NCI-H2029 treated with DMSO at 0.1 percent for 48 hours (cell line): ENCODE data around the gene PRF1.

ENCODE experiments used
- DNase-seq: peaks from one replicate; lab custom pipeline; 2025; lab: John Stamatoyannopoulos, UW

Gene PRF1

DNA sequence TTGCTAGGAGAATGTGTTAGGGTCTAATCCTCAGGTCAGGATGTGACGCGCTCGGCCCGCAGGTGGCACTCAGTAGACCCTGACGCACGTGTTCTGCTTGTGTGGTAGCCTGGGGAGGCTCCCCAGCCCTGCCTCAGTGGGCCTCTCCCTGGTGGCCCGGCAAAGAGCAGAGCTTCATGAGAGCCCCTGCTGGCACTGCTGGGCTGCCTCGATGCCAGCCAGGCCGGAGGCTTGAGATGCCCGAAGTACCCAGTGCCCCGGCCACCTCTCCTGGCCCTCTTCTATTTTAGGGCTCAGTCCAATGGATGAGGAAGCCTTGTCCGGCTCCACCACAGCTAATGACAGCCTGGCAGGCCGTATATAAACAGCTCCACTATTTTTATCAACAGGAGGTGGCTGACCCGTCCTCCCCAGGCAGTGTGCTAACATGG is 42.0 kb downstream of the PRF1 start:
- DNase-seq, result no peak

DNA sequence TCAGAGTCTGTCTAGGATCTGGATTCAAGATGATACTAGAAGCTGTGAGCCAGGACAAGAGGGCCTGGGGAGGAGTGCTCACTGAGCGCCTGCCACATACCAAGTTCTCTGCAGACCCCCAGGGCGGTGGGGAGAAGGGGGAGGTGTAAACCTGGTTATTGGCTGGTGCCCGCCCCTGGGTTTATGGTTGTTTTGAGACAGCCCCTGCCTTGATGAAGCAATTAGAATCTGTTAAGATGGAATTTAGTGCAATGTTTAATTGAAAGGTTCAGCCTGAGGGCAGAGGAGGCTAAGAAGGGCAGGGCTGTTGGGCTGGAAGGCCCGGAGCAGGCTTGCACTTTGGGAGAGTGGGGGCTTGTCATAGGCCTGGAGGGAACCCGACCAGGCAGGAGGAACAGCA is 42.7 kb downstream of the PRF1 start:
- DNase-seq, result no peak

DNA sequence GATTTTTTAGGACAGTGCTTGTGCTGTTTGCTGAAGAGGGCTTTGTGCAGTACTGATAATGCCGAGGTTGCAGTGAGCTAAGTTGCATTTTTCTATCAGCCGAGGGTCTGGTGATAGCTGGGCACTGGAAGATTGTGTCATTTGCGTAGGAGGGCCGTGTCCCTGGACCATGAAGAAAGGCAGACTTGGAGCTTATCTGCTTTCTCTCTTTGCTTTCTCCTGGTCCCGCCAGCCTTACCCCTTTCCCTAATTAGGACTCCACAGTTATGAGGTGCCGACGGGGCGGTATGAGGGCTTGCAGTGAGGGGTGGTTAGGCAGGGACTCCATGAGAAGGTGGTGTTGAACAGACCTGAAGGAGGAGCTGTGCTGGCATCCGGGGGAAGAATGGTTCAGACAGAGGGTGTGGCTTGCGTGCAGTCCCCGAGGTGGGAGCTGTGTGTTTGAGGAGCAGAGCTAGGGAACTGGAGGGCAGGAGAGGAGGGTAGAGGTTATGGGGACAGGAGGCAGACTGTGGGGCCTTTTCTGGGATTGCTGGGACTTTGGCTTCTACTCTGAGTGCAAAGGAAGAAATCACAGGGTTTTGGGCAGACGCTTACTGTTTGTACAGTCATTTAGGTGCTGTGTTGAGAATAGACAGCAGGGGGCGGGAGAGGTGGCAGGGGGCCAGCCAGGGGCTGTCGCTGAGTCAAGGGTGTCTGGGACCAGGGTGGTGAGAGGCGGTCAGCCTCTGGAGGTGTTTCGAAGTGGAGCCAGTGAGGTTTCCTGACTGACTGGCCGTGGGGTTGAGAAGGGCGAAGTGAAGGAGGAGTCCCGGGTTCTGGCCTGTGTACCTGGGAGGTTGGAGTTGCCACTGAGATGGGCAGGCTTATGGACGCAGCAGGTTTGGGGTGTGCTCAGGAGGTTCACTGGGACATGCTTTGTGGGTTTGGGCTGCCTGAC is 43.4 kb downstream of the PRF1 start:
- DNase-seq, result no peak

DNA sequence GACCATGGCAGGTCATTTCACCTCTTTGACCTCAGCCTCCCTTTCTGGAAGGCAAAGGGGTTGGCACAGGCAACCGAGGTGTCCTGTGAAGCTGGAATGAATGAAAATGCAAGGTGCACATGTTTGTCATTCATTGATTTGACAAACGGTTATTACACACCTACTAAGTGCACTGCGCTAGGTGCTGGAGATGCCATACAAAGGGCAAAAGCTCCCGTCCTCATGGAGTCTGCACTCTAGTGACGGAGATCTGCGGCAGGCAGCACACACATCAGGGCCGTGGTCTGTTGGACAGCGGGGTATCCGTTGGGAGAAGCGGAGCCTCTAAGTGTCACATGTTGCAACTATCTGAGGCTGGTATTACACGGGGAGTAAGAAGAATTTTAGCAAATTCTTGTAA is 44.2 kb downstream of the PRF1 start:
- DNase-seq, result no peak

DNA sequence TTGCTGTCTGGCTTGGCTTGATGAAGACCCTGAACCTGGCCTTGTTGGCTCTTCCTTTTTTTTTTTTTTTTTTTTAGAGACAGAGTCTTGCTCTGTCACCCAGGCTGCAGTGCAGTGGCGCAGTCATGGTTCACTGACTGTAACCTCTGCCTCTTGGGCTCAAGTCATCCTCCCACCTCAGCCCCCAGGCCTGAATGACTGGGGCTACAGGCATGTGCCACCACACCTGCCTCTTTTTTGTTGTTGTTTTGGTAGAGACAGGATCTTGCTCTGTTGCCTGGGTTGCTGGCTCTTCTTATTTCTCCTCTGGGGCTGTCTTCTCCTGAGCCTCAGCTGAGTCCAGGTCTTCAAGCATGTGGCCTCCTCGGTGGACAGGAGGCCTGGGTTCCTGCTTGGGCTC is 44.7 kb downstream of the PRF1 start:
- DNase-seq, result no peak

DNA sequence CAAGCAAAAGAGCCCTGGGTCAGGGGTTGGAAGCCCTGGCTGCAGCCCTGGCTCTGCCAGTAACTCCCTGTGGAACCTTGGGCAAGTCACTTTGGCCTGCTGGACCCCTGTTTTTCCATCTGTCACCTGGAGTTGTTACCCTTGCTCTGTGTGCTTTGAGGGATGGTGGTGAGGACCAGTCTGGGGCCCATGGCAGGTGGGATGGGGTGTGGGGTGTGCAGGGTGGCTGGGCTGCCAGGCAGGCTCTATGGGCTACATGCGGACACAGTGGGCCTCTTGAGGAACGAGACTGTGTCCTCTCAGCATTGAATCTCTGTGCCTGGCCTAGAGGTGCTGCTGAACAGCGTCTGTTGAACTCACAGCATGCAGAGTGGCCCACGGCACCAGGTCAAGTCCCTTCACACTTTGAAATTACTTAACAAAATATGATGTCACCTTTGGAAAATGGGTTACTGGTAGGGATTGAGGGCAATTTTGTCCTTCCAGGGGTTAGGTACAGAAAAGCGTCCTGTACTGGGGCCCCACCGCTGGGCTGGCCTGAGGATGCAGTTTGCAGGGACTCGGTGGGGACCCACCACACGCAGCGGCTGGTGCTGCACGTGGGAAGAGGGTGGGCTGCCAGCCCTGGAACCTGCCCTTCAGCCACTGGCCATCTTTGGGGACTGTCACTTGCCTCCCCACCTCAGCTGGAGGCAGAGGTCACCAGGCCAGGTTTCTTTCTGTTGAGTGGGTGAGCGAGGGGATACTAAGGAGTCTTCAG is 45.3 kb downstream of the PRF1 start:
- DNase-seq, result no peak

DNA sequence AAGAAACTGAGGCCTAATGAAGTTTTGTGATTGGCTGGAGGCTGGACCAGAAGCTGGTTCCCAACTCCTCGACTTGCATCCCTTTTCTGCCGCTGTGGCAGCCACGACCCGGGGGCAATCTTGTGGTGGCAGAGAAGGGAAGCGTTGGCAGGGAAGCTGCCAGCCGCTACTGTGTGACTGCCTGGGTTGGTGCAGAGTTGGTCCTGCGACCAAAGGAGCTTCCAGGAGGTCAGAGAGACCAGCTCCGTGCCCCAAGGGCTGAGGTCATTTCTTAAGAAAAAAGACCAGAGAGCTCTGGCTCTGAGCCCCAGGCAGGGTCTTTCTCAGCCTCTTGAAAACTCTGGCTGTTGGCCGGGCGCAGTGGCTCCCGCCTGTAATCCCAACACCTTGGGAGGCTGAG is 47.2 kb downstream of the PRF1 start:
- no peak for DNase-seq

DNA sequence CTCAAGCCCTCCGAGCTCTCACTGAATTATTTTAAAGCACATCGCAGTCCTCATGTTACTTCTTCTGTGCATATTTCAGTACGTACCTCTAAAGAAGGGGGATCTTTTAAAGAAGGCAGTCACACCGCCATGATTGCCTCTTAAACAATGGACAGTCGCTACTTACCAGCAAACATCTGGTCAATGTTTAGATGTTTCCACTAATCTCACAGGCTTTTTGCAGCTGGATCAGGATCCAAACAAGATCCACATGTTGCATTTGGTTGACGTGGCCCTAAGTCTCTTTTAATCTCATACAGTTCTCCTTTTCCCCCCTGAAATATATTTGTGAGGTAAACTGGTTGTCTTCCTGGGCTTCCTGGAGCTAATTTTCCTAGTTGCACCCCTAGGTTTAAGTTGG is 50.0 kb downstream of the PRF1 start:
- no peak for DNase-seq

DNA sequence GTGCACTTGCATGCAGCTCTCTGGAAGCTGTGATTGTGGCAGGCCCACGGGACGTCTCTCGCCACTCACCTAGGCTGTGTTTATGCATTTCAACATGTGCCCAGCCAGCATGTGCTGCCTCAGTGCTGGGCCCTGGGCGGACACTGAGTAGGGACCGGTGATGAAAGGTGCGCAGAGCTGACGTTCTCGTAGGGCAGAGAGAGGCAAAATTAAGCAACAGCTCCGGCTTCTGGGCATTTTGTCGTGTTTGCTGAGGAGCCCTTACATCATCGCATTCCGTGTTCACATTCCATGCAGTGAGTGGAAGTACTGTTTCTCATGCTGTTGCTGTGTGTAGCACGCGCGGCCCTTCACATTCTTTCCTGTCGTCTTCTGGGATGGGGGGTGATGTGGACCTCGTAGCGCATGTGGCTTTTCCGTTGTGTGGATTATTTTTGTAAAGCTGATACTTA is 50.5 kb downstream of the PRF1 start:
- DNase-seq, result no peak

DNA sequence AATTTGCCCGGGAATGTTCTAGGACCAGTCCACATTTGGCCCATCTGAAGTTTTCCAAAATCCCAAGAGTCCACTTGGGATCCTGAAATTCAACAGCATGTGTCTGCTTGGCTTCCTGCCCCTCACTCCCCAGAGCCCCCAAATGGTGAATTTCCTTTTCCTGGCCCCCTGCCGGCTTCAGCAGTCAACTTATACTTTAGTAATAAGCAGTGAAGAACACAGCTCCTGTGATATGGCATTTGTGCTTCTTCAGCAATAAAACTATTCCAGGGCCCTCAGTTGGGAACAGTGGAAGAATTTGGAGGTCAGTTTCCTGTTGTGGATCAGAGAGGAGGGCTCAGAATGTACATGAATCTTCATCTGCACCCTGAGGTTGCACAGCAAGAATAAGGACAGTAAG is 51.1 kb downstream of the PRF1 start:
- no peak for DNase-seq

DNA sequence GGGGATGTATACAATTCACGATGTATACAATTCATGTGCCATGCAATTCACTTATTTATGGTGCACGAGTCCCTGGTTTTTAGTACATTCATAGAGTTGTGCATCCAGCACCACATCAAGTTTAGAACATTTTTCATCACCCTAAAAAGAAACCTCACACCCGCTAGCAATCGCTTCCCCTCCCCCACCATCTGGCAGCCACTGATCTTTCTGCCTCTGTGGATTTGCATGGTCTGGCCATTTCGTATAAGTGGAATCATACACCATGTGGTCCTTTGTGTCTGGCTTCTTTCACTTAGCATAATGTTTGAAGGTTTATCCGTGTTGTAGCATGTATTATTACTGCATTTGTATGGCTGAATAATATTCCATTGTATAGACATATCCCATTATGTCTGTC is 52.1 kb downstream of the PRF1 start:
- DNase-seq, result no peak

DNA sequence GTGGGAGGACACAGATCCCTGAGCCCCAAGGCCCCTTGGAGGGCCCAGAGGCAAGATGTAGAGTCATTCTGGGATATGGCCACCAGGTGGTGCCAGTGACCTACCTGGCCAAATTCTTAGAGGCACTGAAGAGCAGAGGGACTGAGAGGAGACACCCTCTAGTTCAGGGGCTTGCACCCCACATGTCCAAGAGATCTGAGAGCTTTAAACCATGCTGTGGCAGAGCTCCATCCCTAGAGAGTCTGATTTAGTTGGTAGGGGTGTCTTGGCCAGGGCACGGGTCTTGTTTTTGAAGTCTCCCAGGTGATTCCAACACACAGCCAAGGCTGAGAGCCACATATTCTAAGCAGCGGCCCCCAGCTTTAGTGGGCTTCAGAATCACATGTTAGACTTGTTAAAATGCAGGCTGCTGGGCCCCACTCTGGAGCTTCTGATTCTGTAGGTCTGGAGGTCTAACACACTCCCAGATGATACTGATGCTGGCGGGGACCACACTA is 52.5 kb downstream of the PRF1 start:
- no peak for DNase-seq

DNA sequence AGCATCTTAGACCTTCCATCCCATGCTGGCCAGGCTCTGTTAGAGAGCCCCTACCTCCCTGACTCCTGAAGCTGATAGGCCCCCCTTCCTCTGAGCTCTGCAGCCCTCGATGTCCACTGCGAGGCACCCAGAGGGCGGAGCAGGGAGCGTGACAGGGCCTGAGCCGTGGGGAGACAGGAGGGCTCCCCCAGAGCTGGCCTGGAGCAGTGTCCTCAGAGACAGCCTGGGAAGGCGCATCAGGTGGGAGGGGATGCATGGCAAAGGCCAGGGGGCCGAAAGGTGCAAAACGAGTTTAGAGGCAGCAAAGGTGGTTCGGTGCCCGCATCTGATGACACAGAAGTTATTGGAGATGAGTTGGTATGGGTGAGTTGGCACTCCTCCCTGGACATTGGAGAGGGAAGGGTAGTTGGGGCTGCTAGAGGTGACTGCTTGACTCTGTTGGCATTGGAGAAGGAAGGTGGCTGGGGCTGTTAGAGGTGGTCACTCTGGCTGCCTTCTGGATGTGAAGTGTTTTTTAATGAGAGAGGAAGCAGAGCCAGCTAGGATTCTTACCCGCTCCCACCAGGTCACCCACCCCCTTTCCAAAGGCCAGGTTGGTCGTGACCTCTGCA is 53.1 kb downstream of the PRF1 start:
- no peak for DNase-seq
